GM18951 (cell line): ENCODE results near the gene KRT86.

ENCODE experiments used
- POLR2A ChIP-seq: IDR thresholded peaks from 4 replicates; pipeline ENCODE4 v1.6.1; 2011; ENCODE audit warnings: mild to moderate bottlenecking; ENCODE audit not compliant: insufficient read length, insufficient read depth; ENCODE audit errors: extremely low read depth
- in situ Hi-C: fragments of 300-500 bp; cut with MboI; formaldehyde crosslinking; loops from one replicate; pipeline ENCODE4 v1.12.0; 2022; ENCODE audit warnings: low sequenced_read_pairs, mixed read lengths, inconsistent platforms; ENCODE audit not compliant: unreplicated experiment

The KRT86 gene

GRCh38 chr12:52320784-52321400 is 46.4 kb downstream of the KRT86 start, which contains the start of gene KRT83:
KRT83 (minus strand) TSS chr12:52321398; CDS start chr12:52321335, 63 bp downstream.
- in situ Hi-C loops = no loop called here
- TF ChIP-seq POLR2A = no peak

- in situ Hi-C loops = no loop called here
- TF ChIP-seq POLR2A = no peak
Observed at GRCh38 chr12:52321418-52321817, 47.0 kb downstream of the KRT86 start.

GRCh38 chr12:52322069-52322468 is 47.6 kb downstream of the KRT86 start:
- in situ Hi-C loops = no loop called here

GRCh38 chr12:52323001-52323400 is 48.6 kb downstream of the KRT86 start:
- in situ Hi-C loops = no loop called here
- TF ChIP-seq POLR2A = no peak

More at GRCh38 chr12:52322069-52322468, 47.6 kb downstream of the KRT86 start:
- TF ChIP-seq POLR2A = no peak

GRCh38 chr12:52323416-52324152 is 49.1 kb downstream of the KRT86 start:
- TF ChIP-seq POLR2A = no peak
- in situ Hi-C loops = no loop called here

GRCh38 chr12:52324153-52324444 is 49.7 kb downstream of the KRT86 start:
- in situ Hi-C loops = no loop called here
- TF ChIP-seq POLR2A = no peak

GRCh38 chr12:52327052-52327829 is 52.8 kb downstream of the KRT86 start:
- in situ Hi-C loops = no loop called here
- TF ChIP-seq POLR2A = no peak

GRCh38 chr12:52327830-52328500 is 53.5 kb downstream of the KRT86 start:
- in situ Hi-C loops = no loop called here

GRCh38 chr12:52331039-52331438 is 56.6 kb downstream of the KRT86 start:
- in situ Hi-C loops = no loop called here
- TF ChIP-seq POLR2A = no peak

More at GRCh38 chr12:52327830-52328500, 53.5 kb downstream of the KRT86 start:
- no peak for TF ChIP-seq POLR2A

- in situ Hi-C loops = no loop called here
Observed at GRCh38 chr12:52331833-52332232, 57.4 kb downstream of the KRT86 start.

GRCh38 chr12:52332381-52332780 is 57.9 kb downstream of the KRT86 start:
- in situ Hi-C loops = no loop called here
- no peak for TF ChIP-seq POLR2A

More at GRCh38 chr12:52331833-52332232, 57.4 kb downstream of the KRT86 start:
- no peak for TF ChIP-seq POLR2A

GRCh38 chr12:52333321-52333720 is 58.9 kb downstream of the KRT86 start:
- no peak for TF ChIP-seq POLR2A
- in situ Hi-C loops = no loop called here

GRCh38 chr12:52334185-52334584 is 59.7 kb downstream of the KRT86 start:
- in situ Hi-C loops = no loop called here

More at GRCh38 chr12:52334185-52334584, 59.7 kb downstream of the KRT86 start:
- TF ChIP-seq POLR2A = no peak
